Ovary (tissue), 9 donors: ENCODE data around the gene STK38L. TPM values are rescaled to one million over a fixed set of nuclear protein-coding genes. Genes with fewer than 3 reads are reported as not detected.

Experiments used
- DNase-seq, 5 donors: peaks; one replicate each; pipeline ENCODE4 v3.0.0-alpha.2; 2019 to 2020
- H3K27ac ChIP-seq, 2 donors: fragments of 200-600 bp; one replicate each; pipeline versions ENCODE4 v1.5.1 to v1.8.0; 2019 to 2022
- H3K27me3 ChIP-seq: fragments of 200-600 bp; one replicate; pipeline ENCODE4 v1.8.0; 2022
- H3K36me3 ChIP-seq: fragments of 200-600 bp; sonication (generic); one replicate; pipeline ENCODE4 v1.5.1; 2019
- H3K4me1 ChIP-seq: one replicate; pipeline ENCODE4 v1.8.1; 2013; ENCODE audit warnings: mild to moderate bottlenecking, moderate library complexity; ENCODE audit not compliant: insufficient read depth
- H3K4me3 ChIP-seq: fragments of 200-600 bp; sonication (generic); one replicate; pipeline ENCODE4 v1.5.1; 2017
- H3K9me3 ChIP-seq, 2 donors: fragments of 200-600 bp in 1 of 2; sonication (generic) in 1 of 2; one replicate each; pipeline versions ENCODE4 v1.5.1 to v1.8.1; 2013 to 2019; ENCODE audit warnings: mild to moderate bottlenecking in 1 of 2, moderate library complexity in 1 of 2
- CTCF ChIP-seq, 3 donors: fragments of 450-650 bp in 2 of 3; fragments of 200-600 bp in 1 of 3; IDR thresholded peaks; one replicate each; pipeline versions ENCODE4 v1.5.1 to v1.8.0; 2016 to 2022; ENCODE audit warnings: antibody characterized with exemption in 3 of 3, mild to moderate bottlenecking in 1 of 3
- EP300 ChIP-seq: sonication (generic); formaldehyde crosslinking; IDR thresholded peaks from one replicate; pipeline ENCODE4 v1.6.1; 2017; ENCODE audit warnings: antibody characterized with exemption
- POLR2A ChIP-seq: fragments of 450-650 bp; IDR thresholded peaks from one replicate; pipeline ENCODE4 v1.6.1; 2017; ENCODE audit warnings: antibody characterized with exemption, mild to moderate bottlenecking, moderate library complexity
- WGBS, 3 donors: extraction: QIAGEN DNeasy Blood & Tissue Kit in 1 of 3; methylation state at CpG; one replicate each; pipeline versions ENCODE4 v1.1.5 to v1.1.7; 2013 to 2017; 5-methylcytosine and 5-hydroxymethylcytosine counted together
- intact Hi-C, 4 donors: fragments of 100-400 bp; cut with DNase I; formaldehyde crosslinking; loops; one replicate each; pipeline versions ENCODE4 v1.11.0 to v1.15.1; 2022 to 2023
- polyA plus RNA-seq, 2 donors: library from polyadenylated mRNA; stranded (reverse); fragments of 200-250 nt in 1 of 2; fragments of 350-450 nt in 1 of 2; fragmentation: Illumina TruSeq in 1 of 2; extraction: RNeasy Lipid Tissue Mini Kit (QIAGEN cat#74804) in 1 of 2; gene quantifications; one replicate each; pipeline ENCODE4 v1.2.3, GENCODE V29; 2013 to 2014
- total RNA-seq, 7 donors: library from RNA; depleted of rRNA in 2 of 7; stranded (reverse); fragments of >200 nt in 2 of 7; fragmentation: NEBNext Ultra II Directional in 3 of 7; extraction: Animal tissue kit (Norgen Biotek cat#: 25700) in 3 of 7; gene quantifications; one replicate each; pipeline versions ENCODE4 v1.1.0 to v1.2.4, GENCODE V29; 2016 to 2023
- donor health status: DM: no; HTN: no; CAD: no; lungs with moderate emphysema.
- donor health status: DM: no; HTN: no; CAD: no.
- donor health status: Bipolar disorder and iron deficiency.
- donor health status: DM: yes; HTN: yes; CAD: no.
- donor health status: DM: no; HTN: no; CAD: no.
- donor health status: DM: yes; HTN: yes; CAD: no.

Gene STK38L
- total and polyA plus RNA-seq, 9 donors, result 7.4 to 24.7 (median 16.8) TPM

- no peaks in the 10 kb centered on the region for H3K27me3 ChIP-seq
- WGBS, 3 donors, result 1 to 3% (median 2%) methylated on average over 40 of the region's 40 CpGs
- peak in 4 of 5 donors; percentile 19 to 36 (median 20) for DNase-seq
- H3K4me1 ChIP-seq, result peaks cover 2% of the 10 kb centered on the region
- no peaks in the 10 kb centered on the region for H3K9me3 ChIP-seq
- intact Hi-C loops, result no loop called here
- no peak overlapping the region for H3K27ac ChIP-seq
- TF ChIP-seq POLR2A (no peak), CTCF (IDR thresholded peaks at IDR 0.05) (no peak), EP300 (no peak)
- H3K4me3 ChIP-seq, result peak overlapping the region; percentile 48
- H3K36me3 ChIP-seq, result no peaks in the 10 kb centered on the region
Observed at GRCh38 chr12:27333403-27334009, 89.4 kb downstream of the STK38L start.

GRCh38 chr12:27334042-27334720, 90.1 kb downstream of the STK38L start:
- H3K27ac ChIP-seq, result no peak overlapping the region
- no peak overlapping the region for H3K4me3 ChIP-seq
- H3K4me1 ChIP-seq, result peaks cover 2% of the 10 kb centered on the region
- DNase-seq, result no peak
- intact Hi-C loops, result no loop called here
- no peaks in the 10 kb centered on the region for H3K36me3 ChIP-seq
- no peaks in the 10 kb centered on the region for H3K9me3 ChIP-seq
- no peaks in the 10 kb centered on the region for H3K27me3 ChIP-seq
- 72 to 79% (median 78%) methylated on average over 7 of the region's 7 CpGs for WGBS, 3 donors
- no peak for TF ChIP-seq POLR2A

- TF ChIP-seq POLR2A, result no peak
- TF ChIP-seq EP300, result no peak
- no peak for TF ChIP-seq CTCF (IDR thresholded peaks at IDR 0.05)
- DNase-seq, result no peak
- Histone ChIP-seq H3K4me1 (peaks cover 2% of the 10 kb centered on the region), H3K9me3 (no peaks in the 10 kb centered on the region), H3K4me3 (no peak overlapping the region), H3K27ac (no peak overlapping the region), H3K27me3 (no peaks in the 10 kb centered on the region), H3K36me3 (no peaks in the 10 kb centered on the region)
- intact Hi-C loops, result no loop called here
- WGBS, 3 donors, result 74 to 78% (median 77%) methylated on average over 6 of the region's 6 CpGs
Observed at GRCh38 chr12:27334721-27335082, 90.6 kb downstream of the STK38L start.

GRCh38 chr12:27335364-27336281, 91.5 kb downstream of the STK38L start:
- intact Hi-C loops, result no loop called here

More at GRCh38 chr12:27335364-27336281, 91.5 kb downstream of the STK38L start:
- no peaks in the 10 kb centered on the region for H3K9me3 ChIP-seq
- H3K36me3 ChIP-seq, result no peaks in the 10 kb centered on the region
- H3K27ac ChIP-seq, result no peak overlapping the region
- H3K27me3 ChIP-seq, result no peaks in the 10 kb centered on the region
- 69 to 73% (median 70%) methylated on average over 5 of the region's 5 CpGs for WGBS, 3 donors
- H3K4me3 ChIP-seq, result no peak overlapping the region
- H3K4me1 ChIP-seq, result peaks cover 2% of the 10 kb centered on the region
- no peak for DNase-seq
- TF ChIP-seq POLR2A, result no peak
- no peak for TF ChIP-seq EP300
- no peak for TF ChIP-seq CTCF (IDR thresholded peaks at IDR 0.05)
